NT2/D1 (cell line): ENCODE data around the gene PLEKHB1.

ENCODE experiments used
- SUZ12 ChIP-seq: IDR thresholded peaks from 2 replicates; pipeline ENCODE4 v1.6.1; 2011; ENCODE audit not compliant: insufficient read length, insufficient read depth; ENCODE audit errors: extremely low read depth
- YY1 ChIP-seq: IDR thresholded peaks from 2 replicates; pipeline ENCODE4 v1.6.1; 2011; ENCODE audit not compliant: insufficient read length, insufficient read depth
- ZNF274 ChIP-seq: IDR thresholded peaks from 2 replicates; pipeline ENCODE4 v1.6.1; 2011; ENCODE audit warnings: mild to moderate bottlenecking, low read depth, low read length

DNA sequence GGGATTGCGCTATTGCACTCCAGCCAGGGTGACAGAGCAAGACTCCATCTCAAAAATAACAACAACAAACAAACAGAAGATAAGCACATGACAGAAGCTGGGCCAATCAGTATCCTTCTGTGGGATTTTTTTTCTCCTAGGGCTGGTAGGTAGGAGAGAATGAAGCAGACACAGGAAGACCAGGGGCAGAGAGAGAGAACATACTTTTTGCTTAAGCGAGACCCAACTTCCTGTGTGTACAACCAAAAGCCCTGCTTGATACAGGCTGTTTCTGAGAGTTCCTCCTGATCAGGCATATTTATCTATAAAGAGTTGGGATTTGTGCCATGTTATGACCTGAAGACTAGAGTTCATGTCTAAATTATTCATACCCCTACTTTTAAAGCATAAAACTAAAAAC, 12.4 kb upstream of the PLEKHB1 start:
- no peak for TF ChIP-seq YY1
- TF ChIP-seq ZNF274: no peak
- TF ChIP-seq SUZ12: no peak
